ENCODE results near the gene NR2C2AP.

GRCh38 chr19:19217099-19217498 is 13.9 kb upstream of the NR2C2AP start:
- TF ChIP-seq ARNT (IDR thresholded peaks at IDR 0.05) (no peak), SUZ12 (IDR thresholded peaks at IDR 0.05) (no peak), FOXA1 (IDR thresholded peaks at IDR 0.05) (no peak), FOXK2 (IDR thresholded peaks at IDR 0.05) (no peak)

Data from HEK293T (cell line).